HepG2 (cell line): ENCODE data around the gene TGM1. TPM values are rescaled to one million over a fixed set of nuclear protein-coding genes. Genes with fewer than 3 reads are reported as not detected.

Source experiments
- BRF2 ChIP-seq: sonication (generic); formaldehyde crosslinking; IDR thresholded peaks from 2 replicates; pipeline ENCODE4 v1.8.1; 2022; ENCODE audit warnings: mild to moderate bottlenecking, missing genetic modification reagents
- ETV5 ChIP-seq: IDR thresholded peaks from 2 replicates; pipeline ENCODE4 v1.6.1; 2018; ENCODE audit warnings: missing biosample characterization, missing genetic modification reagents, inconsistent platforms, borderline replicate concordance
- GMEB1 ChIP-seq: sonication (generic); formaldehyde crosslinking; IDR thresholded peaks from 2 replicates; pipeline ENCODE4 v1.5.1; 2020; ENCODE audit warnings: missing genetic modification reagents, mild to moderate bottlenecking, borderline replicate concordance
- HOXA5 ChIP-seq: sonication (generic); formaldehyde crosslinking; IDR thresholded peaks from 2 replicates; pipeline ENCODE4 v1.4.0; 2020; ENCODE audit warnings: missing genetic modification reagents
- PRDM10 ChIP-seq: sonication (generic); formaldehyde crosslinking; IDR thresholded peaks from 2 replicates; pipeline ENCODE4 v1.4.0; 2020; ENCODE audit warnings: low read depth, missing genetic modification reagents
- ZBTB3 ChIP-seq: sonication (generic); formaldehyde crosslinking; IDR thresholded peaks from 2 replicates; pipeline ENCODE4 v1.4.0; 2020; ENCODE audit warnings: low read depth, mild to moderate bottlenecking, moderate library complexity, missing genetic modification reagents, borderline replicate concordance
- ZNF326 ChIP-seq: sonication (generic); formaldehyde crosslinking; IDR thresholded peaks from 2 replicates; pipeline ENCODE4 v1.4.0; 2020; ENCODE audit warnings: missing genetic modification reagents, borderline replicate concordance
- ZNF441 ChIP-seq: sonication (generic); formaldehyde crosslinking; IDR thresholded peaks from 2 replicates; pipeline ENCODE4 v1.7.0; 2021; ENCODE audit warnings: missing genetic modification reagents, borderline replicate concordance
- ZNF660 ChIP-seq: sonication (generic); formaldehyde crosslinking; IDR thresholded peaks from 2 replicates; pipeline ENCODE4 v1.5.1; 2020; ENCODE audit warnings: mild to moderate bottlenecking, low read depth, missing genetic modification reagents, borderline replicate concordance
- polyA plus RNA-seq, 8 experiments: library from polyadenylated mRNA; depleted of rRNA in 3 of 8; stranded (reverse) in 7 of 8; unstranded in 1 of 8; fragments of >200 nt; fragmentation: Illumina TruSeq in 4 of 8; extraction: Trizol in 4 of 8; gene quantifications; 2 replicates each; pipeline versions ENCODE4 v1.2.1 to v1.2.3, GENCODE V29; 2011 to 2016; ENCODE audit warnings: low read depth in 4 of 8, missing spikeins in 1 of 8, mixed read lengths in 1 of 8; ENCODE audit not compliant: insufficient read depth in 1 of 8
- total RNA-seq, 5 experiments: library from RNA; depleted of rRNA; stranded (reverse); fragments of >200 nt; fragmentation: Illumina TruSeq; extraction: Trizol; gene quantifications; 2 replicates each; pipeline ENCODE4 v1.2.3, GENCODE V29; 2016; ENCODE audit warnings: low read depth in 1 of 5
- TF ChIP-seq, protein P1 (sequence below): sonication (generic); formaldehyde crosslinking; IDR thresholded peaks from 2 replicates; pipeline ENCODE4 v1.8.0; 2022; ENCODE audit warnings: low read depth, missing genetic modification reagents
- TF ChIP-seq, protein P2 (sequence below): sonication (generic); formaldehyde crosslinking; IDR thresholded peaks from 2 replicates; pipeline ENCODE4 v1.4.0; 2020; ENCODE audit warnings: mild to moderate bottlenecking, missing genetic modification reagents, borderline replicate concordance

Gene TGM1
- total and polyA plus RNA-seq, 2 of the 13 experiments (the other 11 are each of a cell fraction or from before 2014, with no cell fraction given) = 3.2 to 10.6 TPM

- TF ChIP-seq ZNF441 (CRISPR knock-in tag) (peak; percentile 88; the same call in 1 of the 2 replicates), ZBTB3 (peak; percentile 87; the same call in 1 of the 2 replicates), ETV5 (peak; percentile 89), HOXA5 (CRISPR knock-in tag) (peak; percentile 99), BRF2 (CRISPR knock-in tag) (peak; percentile 97), PRDM10 (CRISPR knock-in tag) (peak; percentile 75; the same call in 1 of the 2 replicates), GMEB1 (CRISPR knock-in tag) (peak; percentile 85; the same call in 1 of the 2 replicates), ZNF660 (CRISPR knock-in tag) (no peak; the same call in 1 of the 2 replicates), ZNF326 (peak; percentile 95; the same call in 1 of the 2 replicates)
- TF ChIP-seq, protein P1, sequence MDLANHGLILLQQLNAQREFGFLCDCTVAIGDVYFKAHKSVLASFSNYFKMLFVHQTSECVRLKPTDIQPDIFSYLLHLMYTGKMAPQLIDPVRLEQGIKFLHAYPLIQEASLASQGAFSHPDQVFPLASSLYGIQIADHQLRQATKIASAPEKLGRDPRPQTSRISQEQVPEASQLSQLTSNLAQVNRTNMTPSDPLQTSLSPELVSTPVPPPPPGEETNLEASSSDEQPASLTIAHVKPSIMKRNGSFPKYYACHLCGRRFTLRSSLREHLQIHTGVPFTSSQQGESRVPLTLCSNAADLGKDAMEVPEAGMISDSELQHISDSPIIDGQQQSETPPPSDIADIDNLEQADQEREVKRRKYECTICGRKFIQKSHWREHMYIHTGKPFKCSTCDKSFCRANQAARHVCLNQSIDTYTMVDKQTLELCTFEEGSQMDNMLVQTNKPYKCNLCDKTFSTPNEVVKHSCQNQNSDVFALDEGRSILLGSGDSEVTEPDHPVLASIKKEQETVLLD (CRISPR knock-in tag) = peak; percentile 26; the same call in 1 of the 2 replicates
- TF ChIP-seq, protein P2, sequence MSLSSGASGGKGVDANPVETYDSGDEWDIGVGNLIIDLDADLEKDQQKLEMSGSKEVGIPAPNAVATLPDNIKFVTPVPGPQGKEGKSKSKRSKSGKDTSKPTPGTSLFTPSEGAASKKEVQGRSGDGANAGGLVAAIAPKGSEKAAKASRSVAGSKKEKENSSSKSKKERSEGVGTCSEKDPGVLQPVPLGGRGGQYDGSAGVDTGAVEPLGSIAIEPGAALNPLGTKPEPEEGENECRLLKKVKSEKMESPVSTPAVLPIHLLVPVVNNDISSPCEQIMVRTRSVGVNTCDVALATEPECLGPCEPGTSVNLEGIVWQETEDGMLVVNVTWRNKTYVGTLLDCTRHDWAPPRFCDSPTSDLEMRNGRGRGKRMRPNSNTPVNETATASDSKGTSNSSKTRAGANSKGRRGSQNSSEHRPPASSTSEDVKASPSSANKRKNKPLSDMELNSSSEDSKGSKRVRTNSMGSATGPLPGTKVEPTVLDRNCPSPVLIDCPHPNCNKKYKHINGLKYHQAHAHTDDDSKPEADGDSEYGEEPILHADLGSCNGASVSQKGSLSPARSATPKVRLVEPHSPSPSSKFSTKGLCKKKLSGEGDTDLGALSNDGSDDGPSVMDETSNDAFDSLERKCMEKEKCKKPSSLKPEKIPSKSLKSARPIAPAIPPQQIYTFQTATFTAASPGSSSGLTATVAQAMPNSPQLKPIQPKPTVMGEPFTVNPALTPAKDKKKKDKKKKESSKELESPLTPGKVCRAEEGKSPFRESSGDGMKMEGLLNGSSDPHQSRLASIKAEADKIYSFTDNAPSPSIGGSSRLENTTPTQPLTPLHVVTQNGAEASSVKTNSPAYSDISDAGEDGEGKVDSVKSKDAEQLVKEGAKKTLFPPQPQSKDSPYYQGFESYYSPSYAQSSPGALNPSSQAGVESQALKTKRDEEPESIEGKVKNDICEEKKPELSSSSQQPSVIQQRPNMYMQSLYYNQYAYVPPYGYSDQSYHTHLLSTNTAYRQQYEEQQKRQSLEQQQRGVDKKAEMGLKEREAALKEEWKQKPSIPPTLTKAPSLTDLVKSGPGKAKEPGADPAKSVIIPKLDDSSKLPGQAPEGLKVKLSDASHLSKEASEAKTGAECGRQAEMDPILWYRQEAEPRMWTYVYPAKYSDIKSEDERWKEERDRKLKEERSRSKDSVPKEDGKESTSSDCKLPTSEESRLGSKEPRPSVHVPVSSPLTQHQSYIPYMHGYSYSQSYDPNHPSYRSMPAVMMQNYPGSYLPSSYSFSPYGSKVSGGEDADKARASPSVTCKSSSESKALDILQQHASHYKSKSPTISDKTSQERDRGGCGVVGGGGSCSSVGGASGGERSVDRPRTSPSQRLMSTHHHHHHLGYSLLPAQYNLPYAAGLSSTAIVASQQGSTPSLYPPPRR = peak; percentile 89; the same call in 1 of the 2 replicates
Observed at GRCh38 chr14:24215495-24216344, 47.3 kb downstream of the TGM1 start, which contains the start of gene MDP1 (continued).
